Measurements from ENCODE around the gene CCDC3.

Gene CCDC3

DNA sequence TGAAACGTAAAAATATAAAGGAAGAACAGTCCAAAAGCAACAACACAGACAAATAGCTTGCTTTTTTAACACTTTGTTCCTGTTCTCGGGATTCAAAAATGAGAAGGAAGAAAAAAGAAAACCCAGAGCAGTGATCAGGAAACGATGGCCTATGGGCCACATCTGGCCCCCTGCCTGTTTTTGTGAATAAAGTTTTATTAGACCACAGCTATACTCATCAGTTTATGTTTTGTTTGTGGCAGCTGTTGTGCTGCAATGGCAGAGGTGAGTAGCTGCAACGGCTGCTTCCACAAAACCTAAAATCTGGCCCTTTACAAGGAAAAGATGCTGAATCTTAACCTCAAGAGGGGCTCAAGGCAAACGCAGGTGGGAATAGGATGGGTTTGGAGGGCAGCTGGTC lies 96.4 kb downstream of the CCDC3 start:
- no peak for TF ChIP-seq Cebpa-rat (IDR thresholded peaks at IDR 0.05)

DNA sequence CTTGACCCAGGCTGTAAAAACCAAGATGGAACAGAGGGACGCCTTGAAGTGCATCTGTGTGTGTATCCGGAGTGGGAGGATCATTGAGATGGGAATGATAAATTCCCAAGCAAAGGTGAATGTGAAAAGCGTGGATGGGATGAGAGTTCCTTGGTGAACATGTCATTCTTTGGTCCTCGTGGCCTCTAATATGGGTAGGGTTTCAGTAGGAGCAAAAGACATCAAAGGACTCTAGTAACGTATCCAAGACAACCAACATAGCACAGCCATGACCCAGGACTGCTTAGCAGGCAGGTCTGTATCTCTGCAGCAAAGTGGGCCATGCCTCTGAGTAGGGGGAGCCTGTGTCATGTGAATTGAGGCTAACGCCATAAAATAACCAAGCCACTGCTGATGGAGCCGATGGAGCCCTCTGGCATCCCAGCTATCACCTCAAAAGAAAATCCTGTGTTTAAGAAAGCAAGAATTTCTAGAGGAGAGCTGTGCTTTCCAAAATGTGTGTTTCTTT lies 98.6 kb downstream of the CCDC3 start:
- H3K4me2 ChIP-seq: no peak overlapping the region
- no peak overlapping the region for H3K27ac ChIP-seq
- no peaks in the 10 kb centered on the region for H3K4me1 ChIP-seq
- TF ChIP-seq Cebpa-rat (IDR thresholded peaks at IDR 0.05): no peak
- no peaks in the 10 kb centered on the region for H3K27me3 ChIP-seq
- H4K20me1 ChIP-seq: no peaks in the 10 kb centered on the region
- H3K9me3 ChIP-seq: no peaks in the 10 kb centered on the region
- H3K9ac ChIP-seq: no peak overlapping the region
- H3K4me3 ChIP-seq: no peak overlapping the region
- H3K36me3 ChIP-seq: no peaks in the 10 kb centered on the region

More for the DNA sequence above, 96.4 kb downstream of the CCDC3 start:
- H3K36me3 ChIP-seq: no peaks in the 10 kb centered on the region
- H3K9me3 ChIP-seq: no peaks in the 10 kb centered on the region
- H3K4me1 ChIP-seq: no peaks in the 10 kb centered on the region
- no peak overlapping the region for H3K4me3 ChIP-seq
- no peak overlapping the region for H3K9ac ChIP-seq
- H3K27ac ChIP-seq: no peak overlapping the region
- no peaks in the 10 kb centered on the region for H3K27me3 ChIP-seq
- H4K20me1 ChIP-seq: no peaks in the 10 kb centered on the region
- H3K4me2 ChIP-seq: no peak overlapping the region

DNA sequence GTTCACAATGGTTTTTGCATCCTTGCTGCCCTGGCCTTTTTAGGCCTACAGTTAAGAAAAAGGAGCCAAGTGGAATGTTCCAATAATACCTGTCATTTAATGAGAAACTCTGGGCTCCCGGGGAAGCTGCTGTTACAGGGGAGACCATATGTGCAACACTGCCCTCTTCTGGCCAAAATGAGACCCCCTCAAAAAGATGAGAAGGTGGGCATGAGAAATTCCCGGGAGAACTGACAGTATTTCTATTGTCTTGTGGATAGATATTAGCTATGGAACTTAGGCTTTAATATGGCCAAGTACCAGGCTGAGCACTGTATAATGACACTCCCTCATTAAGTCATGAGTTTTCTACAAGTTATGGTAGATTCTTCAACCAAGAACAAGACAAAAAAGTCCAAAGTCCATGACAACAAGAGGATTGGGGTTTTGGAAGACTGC lies 99.4 kb downstream of the CCDC3 start:
- Histone ChIP-seq H3K27ac (no peak overlapping the region), H3K27me3 (no peaks in the 10 kb centered on the region), H3K36me3 (no peaks in the 10 kb centered on the region), H3K9me3 (no peaks in the 10 kb centered on the region), H4K20me1 (no peaks in the 10 kb centered on the region), H3K4me1 (no peaks in the 10 kb centered on the region), H3K9ac (no peak overlapping the region), H3K4me3 (no peak overlapping the region), H3K4me2 (no peak overlapping the region)
- TF ChIP-seq Cebpa-rat (IDR thresholded peaks at IDR 0.05): no peak

- no peak overlapping the region for H3K9ac ChIP-seq
- TF ChIP-seq Cebpa-rat (IDR thresholded peaks at IDR 0.05): no peak
- H3K4me3 ChIP-seq: no peak overlapping the region
- no peaks in the 10 kb centered on the region for H3K9me3 ChIP-seq
- H4K20me1 ChIP-seq: no peaks in the 10 kb centered on the region
- H3K4me1 ChIP-seq: no peaks in the 10 kb centered on the region
- H3K27me3 ChIP-seq: no peaks in the 10 kb centered on the region
- no peaks in the 10 kb centered on the region for H3K36me3 ChIP-seq
- no peak overlapping the region for H3K27ac ChIP-seq
- no peak overlapping the region for H3K4me2 ChIP-seq
Measured at GRCh38 chr10:12899546-12899945, 102.0 kb downstream of the CCDC3 start.

GRCh38 chr10:12898271-12898670 lies 103.2 kb downstream of the CCDC3 start:
- Histone ChIP-seq H3K9ac (no peak overlapping the region), H3K27ac (no peak overlapping the region), H3K36me3 (no peaks in the 10 kb centered on the region), H4K20me1 (no peaks in the 10 kb centered on the region), H3K4me2 (no peak overlapping the region), H3K27me3 (no peaks in the 10 kb centered on the region), H3K4me3 (no peak overlapping the region), H3K9me3 (peaks cover 7% of the 10 kb centered on the region), H3K4me1 (no peaks in the 10 kb centered on the region)
- TF ChIP-seq Cebpa-rat (IDR thresholded peaks at IDR 0.05): no peak

GRCh38 chr10:12897278-12897677 lies 104.2 kb downstream of the CCDC3 start:
- H3K36me3 ChIP-seq: no peaks in the 10 kb centered on the region
- H3K4me3 ChIP-seq: no peak overlapping the region
- H3K27me3 ChIP-seq: no peaks in the 10 kb centered on the region
- H3K9ac ChIP-seq: no peak overlapping the region
- H3K9me3 ChIP-seq: peaks cover 16% of the 10 kb centered on the region
- no peaks in the 10 kb centered on the region for H4K20me1 ChIP-seq
- no peak overlapping the region for H3K27ac ChIP-seq
- H3K4me2 ChIP-seq: no peak overlapping the region
- no peak for TF ChIP-seq Cebpa-rat (IDR thresholded peaks at IDR 0.05)
- no peaks in the 10 kb centered on the region for H3K4me1 ChIP-seq

GRCh38 chr10:12896251-12896650 lies 105.3 kb downstream of the CCDC3 start:
- Histone ChIP-seq H3K9me3 (peaks cover 22% of the 10 kb centered on the region), H3K27me3 (no peaks in the 10 kb centered on the region), H3K9ac (no peak overlapping the region), H4K20me1 (no peaks in the 10 kb centered on the region), H3K4me3 (no peak overlapping the region), H3K27ac (no peak overlapping the region), H3K36me3 (no peaks in the 10 kb centered on the region), H3K4me2 (no peak overlapping the region), H3K4me1 (no peaks in the 10 kb centered on the region)
- no peak for TF ChIP-seq Cebpa-rat (IDR thresholded peaks at IDR 0.05)

DNA sequence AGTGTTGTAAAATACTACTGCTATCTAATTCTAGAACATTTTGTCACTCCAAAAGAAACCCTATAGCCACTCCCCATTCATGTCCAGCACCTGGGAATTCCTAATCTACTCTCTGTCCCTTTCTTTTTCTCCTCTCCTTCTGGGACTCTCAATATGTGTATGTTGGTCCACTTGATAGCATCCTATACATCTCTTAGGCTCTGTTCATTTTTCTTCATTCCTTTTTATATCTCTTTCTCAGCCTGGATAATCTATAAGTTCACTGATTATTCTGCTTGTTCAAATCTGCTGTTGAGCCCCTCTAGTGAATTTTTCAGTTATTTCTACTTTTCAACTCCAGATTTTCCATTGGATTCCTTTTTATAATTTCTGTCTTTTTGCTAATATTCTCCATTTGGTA lies 108.6 kb downstream of the CCDC3 start:
- Histone ChIP-seq H3K27me3 (no peaks in the 10 kb centered on the region), H3K9ac (no peak overlapping the region), H3K4me2 (no peak overlapping the region), H3K27ac (no peak overlapping the region), H3K9me3 (peaks cover 22% of the 10 kb centered on the region), H3K4me3 (no peak overlapping the region), H3K36me3 (no peaks in the 10 kb centered on the region), H3K4me1 (no peaks in the 10 kb centered on the region), H4K20me1 (no peaks in the 10 kb centered on the region)
- no peak for TF ChIP-seq Cebpa-rat (IDR thresholded peaks at IDR 0.05)

DNA sequence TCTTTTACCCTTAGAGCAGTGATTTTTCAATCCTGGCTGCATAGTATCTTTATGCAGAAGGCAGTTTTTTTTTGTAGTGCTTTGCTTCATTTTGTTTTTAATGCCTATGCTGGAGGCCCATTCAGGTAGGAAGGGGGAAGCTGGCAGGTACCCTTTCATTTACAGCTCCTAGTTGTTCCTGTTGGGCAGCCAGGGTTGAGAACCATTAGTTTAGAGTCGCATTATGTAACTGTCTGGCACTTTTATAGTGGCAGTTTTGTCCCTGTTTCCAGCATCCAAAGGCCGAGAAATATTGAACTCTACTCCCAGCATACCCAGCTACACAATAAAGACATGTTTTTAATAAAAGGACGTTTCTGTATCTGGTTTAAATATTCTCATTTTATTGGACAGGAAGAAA lies 110.6 kb downstream of the CCDC3 start:
- no peak overlapping the region for H3K4me3 ChIP-seq
- no peaks in the 10 kb centered on the region for H3K36me3 ChIP-seq
- TF ChIP-seq Cebpa-rat (IDR thresholded peaks at IDR 0.05): no peak

DNA sequence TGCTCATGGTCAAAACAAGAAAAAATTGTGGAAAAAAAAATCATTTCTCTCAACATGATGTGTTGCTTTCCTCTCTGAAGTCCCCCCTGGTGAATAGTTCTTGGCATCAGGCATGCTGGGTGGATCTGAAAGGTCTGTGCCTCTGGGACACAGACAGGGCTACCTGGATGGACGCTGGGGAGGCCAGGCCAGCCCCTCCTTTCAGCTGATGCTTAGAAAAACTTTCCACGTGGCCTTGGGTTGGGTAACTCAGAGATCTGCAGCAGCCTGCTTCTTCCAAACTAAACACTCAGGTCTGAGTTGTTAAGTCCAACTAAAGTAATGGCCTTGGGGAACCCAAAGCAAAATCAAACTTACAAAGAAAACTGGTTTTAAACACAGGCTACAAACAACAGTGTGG lies 113.0 kb downstream of the CCDC3 start:
- Histone ChIP-seq H3K9ac (no peak overlapping the region), H3K9me3 (peaks cover 17% of the 10 kb centered on the region), H3K27me3 (no peaks in the 10 kb centered on the region), H3K4me1 (no peaks in the 10 kb centered on the region), H3K4me3 (no peak overlapping the region), H3K4me2 (no peak overlapping the region), H3K27ac (no peak overlapping the region), H4K20me1 (no peaks in the 10 kb centered on the region), H3K36me3 (no peaks in the 10 kb centered on the region)
- no peak for TF ChIP-seq Cebpa-rat (IDR thresholded peaks at IDR 0.05)

More for the DNA sequence above, 110.6 kb downstream of the CCDC3 start:
- Histone ChIP-seq H3K9ac (no peak overlapping the region), H4K20me1 (no peaks in the 10 kb centered on the region), H3K4me2 (no peak overlapping the region), H3K9me3 (peaks cover 22% of the 10 kb centered on the region), H3K4me1 (no peaks in the 10 kb centered on the region), H3K27me3 (no peaks in the 10 kb centered on the region), H3K27ac (no peak overlapping the region)

DNA sequence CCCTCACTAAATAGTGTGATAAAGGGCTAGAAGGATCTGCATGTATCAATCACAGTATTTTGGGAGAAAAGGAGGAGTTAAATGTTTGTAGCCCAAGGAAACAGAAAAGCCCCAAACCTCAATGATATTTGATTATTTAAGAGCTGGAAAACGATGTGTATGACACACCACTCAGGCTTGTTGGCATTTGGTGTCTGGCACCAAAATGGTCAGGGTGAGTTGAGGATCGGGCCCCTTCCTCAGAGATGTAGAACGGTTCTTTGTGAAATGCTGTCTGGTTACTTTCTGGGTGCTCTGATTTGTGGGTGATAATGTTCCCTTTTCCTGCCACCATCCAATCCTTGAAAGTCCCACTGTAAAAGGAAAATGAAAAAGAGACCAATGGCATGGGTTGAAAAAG lies 113.7 kb downstream of the CCDC3 start:
- H3K4me2 ChIP-seq: no peak overlapping the region
- H3K9ac ChIP-seq: no peak overlapping the region
- no peaks in the 10 kb centered on the region for H3K27me3 ChIP-seq
- no peaks in the 10 kb centered on the region for H3K4me1 ChIP-seq
- no peak overlapping the region for H3K4me3 ChIP-seq
- no peaks in the 10 kb centered on the region for H3K36me3 ChIP-seq
- H3K9me3 ChIP-seq: peaks cover 10% of the 10 kb centered on the region
- TF ChIP-seq Cebpa-rat (IDR thresholded peaks at IDR 0.05): no peak
- no peaks in the 10 kb centered on the region for H4K20me1 ChIP-seq
- no peak overlapping the region for H3K27ac ChIP-seq

Measured in BLaER1 (cell line).